SK-MEL-5 (cell line): Measurements from ENCODE around the gene P2RY14. TPM values are rescaled to one million over a fixed set of nuclear protein-coding genes. Genes with fewer than 3 reads are reported as not detected.
A peak's percentile ranks its signal among the peaks of the same experiment; 100 is the strongest.

Experiments used
- DNase-seq: peaks from one replicate; pipeline ENCODE4 v3.0.0-alpha.2; 2016; ENCODE audit warnings: low read depth, low spot score
- in situ Hi-C: cut with HindIII; loops from 2 replicates; pipeline ENCODE4 v1.10.0; 2016; ENCODE audit warnings: low sequenced_read_pairs, high pct_unique_total_duplicates, low pct_unique_long_range_greater_than_20kb
- polyA plus RNA-seq, 2 experiments: library from polyadenylated mRNA; depleted of rRNA; stranded (reverse); fragments of >200 nt; gene quantifications; 2 replicates each; pipeline ENCODE4 v1.2.3, GENCODE V29; 2015
- total RNA-seq: library from RNA; depleted of rRNA; stranded (reverse); fragments of >200 nt; shearing (Covaris generic); gene quantifications from 2 replicates; pipeline ENCODE4 v1.2.3, GENCODE V29; 2014; rRNA removed

P2RY14 gene
- not detected in 2 replicates for total RNA-seq
- not detected in 2 replicates for polyA plus RNA-seq (2015; cell fraction: cytosol; rRNA removed)
- not detected in 2 replicates for polyA plus RNA-seq (2015; cell fraction: nucleus; rRNA removed)

GRCh38 chr3:151278230-151278629 lies at the start of gene P2RY14:
Gene P2RY14 (minus strand): TSS chr3:151278542. CDS start chr3:151214316, 64,226 bp downstream.
- in situ Hi-C loops: no loop called here

GRCh38 chr3:151327571-151328198 lies 49.3 kb upstream of the P2RY14 start:
- in situ Hi-C loops: no loop called here
- peak; percentile 53 for DNase-seq

More at GRCh38 chr3:151278230-151278629, at the start of gene P2RY14:
- DNase-seq: no peak

- in situ Hi-C loops: no loop called here
- DNase-seq: no peak
These were observed 44.2 kb upstream of the P2RY14 start for GRCh38 chr3:151322511-151322910.

- DNase-seq: no peak
- in situ Hi-C loops: no loop called here
These were observed 43.2 kb upstream of the P2RY14 start for GRCh38 chr3:151321526-151321925.

GRCh38 chr3:151320131-151320530 lies 41.8 kb upstream of the P2RY14 start:
- DNase-seq: no peak
- in situ Hi-C loops: no loop called here

GRCh38 chr3:151319628-151320027 lies 41.3 kb upstream of the P2RY14 start:
- DNase-seq: no peak
- in situ Hi-C loops: no loop called here

GRCh38 chr3:151318991-151319390 lies 40.6 kb upstream of the P2RY14 start:
- no peak for DNase-seq
- in situ Hi-C loops: no loop called here

- DNase-seq: no peak
These were observed 40.0 kb upstream of the P2RY14 start for GRCh38 chr3:151318313-151318712.

GRCh38 chr3:151316267-151316991 lies 38.1 kb upstream of the P2RY14 start, which contains the start of gene GPR87:
Gene GPR87 (minus strand): TSS chr3:151316820. CDS start chr3:151300100, 16,720 bp downstream.
- no peak for DNase-seq
- in situ Hi-C loops: no loop called here

More at GRCh38 chr3:151318313-151318712, 40.0 kb upstream of the P2RY14 start:
- in situ Hi-C loops: no loop called here

GRCh38 chr3:151315846-151316245 lies 37.5 kb upstream of the P2RY14 start:
- in situ Hi-C loops: no loop called here
- DNase-seq: no peak

- no peak for DNase-seq
- in situ Hi-C loops: no loop called here
These were observed 36.8 kb upstream of the P2RY14 start for GRCh38 chr3:151315136-151315535.

GRCh38 chr3:151314593-151314992 lies 36.3 kb upstream of the P2RY14 start:
- no peak for DNase-seq
- in situ Hi-C loops: no loop called here

- in situ Hi-C loops: no loop called here
- DNase-seq: no peak
These were observed 35.8 kb upstream of the P2RY14 start for GRCh38 chr3:151314137-151314536.

- DNase-seq: no peak
- in situ Hi-C loops: no loop called here
These were observed 34.6 kb upstream of the P2RY14 start for GRCh38 chr3:151312972-151313371.

GRCh38 chr3:151309566-151309965 lies 31.2 kb upstream of the P2RY14 start:
- no peak for DNase-seq
- in situ Hi-C loops: no loop called here

- no peak for DNase-seq
- in situ Hi-C loops: no loop called here
These were observed 29.5 kb upstream of the P2RY14 start for GRCh38 chr3:151307583-151308488.

- in situ Hi-C loops: no loop called here
- no peak for DNase-seq
These were observed 28.8 kb upstream of the P2RY14 start for GRCh38 chr3:151307131-151307530.
